NCI-H748 treated with DMSO at 0.1 percent for 48 hours (cell line): ENCODE results near the gene SH3GL1.
A peak's percentile ranks its signal among the peaks of the same experiment; 100 is the strongest.
"Not testable (repeated sequence)": the region's sequence is repeated elsewhere in the genome, so short reads cannot be mapped to it uniquely, and the experiment has no call there.

ENCODE experiments used
- DNase-seq: peaks from one replicate; lab custom pipeline; 2025; lab: John Stamatoyannopoulos, UW

SH3GL1 gene

DNA sequence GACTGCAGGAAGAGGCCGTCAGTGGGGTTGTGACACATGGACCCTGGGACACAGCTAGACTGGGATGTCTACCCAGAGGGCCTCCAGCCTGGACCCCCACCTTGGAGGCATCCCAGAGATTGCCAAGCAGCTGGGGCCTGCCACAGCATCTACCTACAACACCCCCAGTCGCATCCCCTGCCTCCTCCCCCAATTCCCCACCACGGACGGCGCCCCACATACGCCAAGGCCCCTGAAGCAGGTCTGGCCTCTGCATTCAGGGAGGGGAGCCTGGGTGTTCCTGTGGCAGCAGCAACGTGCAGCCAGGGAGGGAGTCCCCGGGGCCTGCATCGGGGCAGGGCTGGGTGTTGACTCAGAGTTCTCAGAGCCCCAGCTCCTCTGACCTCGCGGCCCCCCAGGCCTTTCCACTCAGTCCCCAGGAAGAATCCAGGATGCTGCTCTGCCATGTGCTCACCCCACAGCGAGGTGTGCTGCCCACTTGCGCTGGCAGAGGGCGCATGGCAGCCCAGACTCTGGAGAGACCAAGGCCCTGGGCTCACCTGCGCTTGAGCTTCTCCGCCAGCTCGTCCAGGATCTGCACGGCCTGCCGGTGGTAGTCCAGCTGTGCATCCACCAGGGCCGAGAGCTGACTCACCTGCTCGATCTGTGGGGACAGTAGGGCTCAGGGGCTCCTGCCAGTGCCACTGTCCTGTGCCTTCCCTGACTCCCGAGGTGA, 37.4 kb downstream of the SH3GL1 start:
- DNase-seq = no peak

DNA sequence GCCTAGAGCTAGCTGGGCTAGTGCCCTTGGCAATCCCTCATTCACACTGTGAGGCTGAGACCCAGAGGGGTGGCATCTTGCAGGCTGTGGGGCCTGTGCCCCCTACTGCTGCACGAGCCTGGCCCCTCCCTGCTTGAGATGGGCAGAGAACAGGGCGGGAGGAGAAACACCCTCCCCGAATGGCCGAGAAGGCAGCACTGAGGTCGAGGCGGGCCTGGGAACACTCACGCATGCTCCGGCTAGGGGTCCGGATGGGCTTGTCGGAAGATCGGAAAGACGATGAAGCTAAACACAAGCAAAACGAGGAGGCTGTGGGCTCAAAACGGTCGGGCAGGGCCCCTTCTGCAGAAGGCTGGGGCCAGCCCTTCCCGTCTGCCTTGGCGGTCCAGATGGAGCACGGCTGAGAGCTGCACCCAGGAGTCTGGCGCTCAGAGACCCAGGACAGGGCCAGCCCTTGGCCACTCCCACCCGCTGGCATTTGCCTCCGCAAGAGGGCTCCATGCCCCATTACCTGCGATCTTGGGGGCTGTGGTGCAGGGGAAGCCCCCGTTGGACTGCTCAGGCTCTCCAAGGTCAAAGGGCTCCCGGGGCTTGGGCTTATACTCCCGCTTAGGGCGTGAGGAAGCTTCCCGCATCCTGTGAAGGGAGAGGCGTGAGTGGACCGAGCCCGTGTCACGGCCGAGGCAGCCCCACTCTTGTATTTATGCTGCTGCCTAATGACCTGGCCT, 38.1 kb downstream of the SH3GL1 start:
- DNase-seq = no peak

DNA sequence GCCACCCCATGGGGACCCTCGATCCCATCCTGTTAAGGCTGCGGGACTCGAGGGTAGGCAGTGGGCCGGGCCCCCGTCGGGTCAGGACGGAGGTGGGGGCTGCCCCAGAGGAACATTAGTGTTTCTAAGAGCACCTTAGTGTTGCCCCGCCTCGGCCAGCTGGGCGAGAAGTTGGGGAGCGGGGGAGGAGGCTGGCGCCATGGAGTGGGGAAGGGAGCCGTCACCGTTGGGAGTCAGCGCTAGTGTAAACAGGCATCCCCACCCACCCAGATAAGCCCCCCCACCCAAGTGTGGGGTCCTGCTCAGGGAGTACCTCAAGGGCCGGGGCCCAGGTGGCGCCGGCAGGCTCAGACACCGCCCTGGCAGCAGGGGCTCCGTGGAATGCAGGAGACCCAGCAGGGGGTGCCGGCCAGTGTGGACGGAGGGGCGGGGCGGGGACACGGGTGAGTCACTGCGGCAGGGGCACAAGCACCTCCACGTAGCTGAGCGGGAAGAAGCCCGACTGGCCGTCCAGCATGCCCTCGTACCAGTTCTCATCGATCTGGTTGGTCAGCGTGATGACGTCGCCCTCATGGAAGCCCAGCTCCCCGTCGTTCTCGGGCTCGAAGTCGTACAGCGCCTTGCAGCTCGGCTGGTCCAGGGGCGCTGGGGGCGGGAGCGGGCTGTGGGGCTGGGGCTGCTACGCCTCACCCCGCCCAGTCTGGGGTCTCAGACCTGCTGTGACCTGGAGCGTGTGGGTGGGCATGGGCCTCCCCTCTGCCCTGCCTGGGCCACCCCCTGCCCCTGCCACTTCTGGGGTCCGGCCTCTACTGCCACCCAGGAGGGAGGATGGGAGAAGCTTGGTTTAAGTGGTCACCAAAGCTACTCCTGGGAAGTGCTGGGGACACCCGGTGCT, 38.9 kb downstream of the SH3GL1 start:
- DNase-seq = no peak

DNA sequence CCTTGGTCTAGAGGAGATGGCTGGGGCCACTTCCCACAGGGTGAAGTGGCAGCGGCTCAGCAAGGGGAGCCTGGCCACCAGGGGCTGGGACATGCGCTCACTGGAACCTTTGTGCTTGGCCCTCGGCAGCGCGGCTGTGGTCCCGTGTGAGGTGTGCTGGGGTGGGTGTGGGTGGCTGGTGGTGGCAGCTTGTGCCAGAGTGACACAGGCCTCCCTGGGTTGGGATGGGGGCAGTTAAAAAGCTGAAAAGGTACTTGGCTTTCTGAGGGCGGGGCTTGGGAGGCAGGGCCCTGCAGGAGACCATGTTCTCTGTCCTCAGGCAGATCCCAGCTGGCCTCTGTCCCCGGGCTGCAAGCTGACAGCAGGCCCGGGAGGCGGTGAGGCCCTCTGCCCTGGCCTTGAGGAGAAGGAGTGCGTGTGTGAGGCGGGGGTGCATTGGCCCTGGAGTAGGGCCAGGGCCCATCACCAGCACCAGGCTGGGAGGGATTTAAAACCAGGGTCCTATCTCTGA, 39.7 kb downstream of the SH3GL1 start:
- no peak for DNase-seq

DNA sequence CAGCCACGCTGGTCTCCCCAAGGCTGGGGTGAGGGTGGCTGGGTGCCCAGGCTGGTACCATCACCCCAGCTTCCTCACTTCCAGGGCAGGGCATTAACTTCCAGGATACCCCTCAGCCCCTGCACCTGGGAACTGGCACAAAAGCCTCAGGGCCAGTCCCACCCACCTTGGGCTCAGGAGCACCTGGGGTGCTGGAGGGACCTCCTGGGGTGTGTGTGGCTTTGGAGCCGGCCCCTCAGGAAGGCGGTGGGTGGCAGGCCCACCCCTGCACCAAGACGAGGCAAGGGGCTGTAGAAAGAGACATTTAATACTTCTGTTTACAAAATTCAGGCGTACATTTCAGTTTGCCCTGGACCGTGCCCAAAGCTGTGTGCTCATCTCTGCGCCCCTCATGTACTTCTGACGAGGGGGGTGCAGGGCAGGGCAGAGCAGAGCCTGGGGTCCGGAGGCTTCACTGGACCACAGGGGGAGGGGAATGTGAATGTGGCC, 40.2 kb downstream of the SH3GL1 start:
- no peak for DNase-seq

DNA sequence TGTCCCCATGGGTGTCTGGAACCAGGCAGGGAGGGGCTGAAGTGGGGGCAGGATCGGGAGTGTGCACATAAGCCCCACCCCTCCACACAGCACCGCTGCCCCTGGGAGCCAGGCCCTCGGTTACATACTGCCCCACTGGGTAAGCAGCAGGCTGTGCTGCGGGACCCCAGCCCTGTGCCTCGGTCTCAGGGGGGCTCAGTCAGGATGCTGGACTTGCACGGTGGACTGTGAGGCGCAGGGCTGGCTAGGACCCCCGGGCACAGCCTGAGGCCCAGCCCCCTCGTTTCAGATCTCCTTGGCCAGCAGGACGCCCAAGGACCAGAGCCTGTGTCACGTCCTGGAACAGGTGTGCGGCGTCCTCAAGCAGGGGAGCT, 40.7 kb downstream of the SH3GL1 start:
- DNase-seq = no peak

DNA sequence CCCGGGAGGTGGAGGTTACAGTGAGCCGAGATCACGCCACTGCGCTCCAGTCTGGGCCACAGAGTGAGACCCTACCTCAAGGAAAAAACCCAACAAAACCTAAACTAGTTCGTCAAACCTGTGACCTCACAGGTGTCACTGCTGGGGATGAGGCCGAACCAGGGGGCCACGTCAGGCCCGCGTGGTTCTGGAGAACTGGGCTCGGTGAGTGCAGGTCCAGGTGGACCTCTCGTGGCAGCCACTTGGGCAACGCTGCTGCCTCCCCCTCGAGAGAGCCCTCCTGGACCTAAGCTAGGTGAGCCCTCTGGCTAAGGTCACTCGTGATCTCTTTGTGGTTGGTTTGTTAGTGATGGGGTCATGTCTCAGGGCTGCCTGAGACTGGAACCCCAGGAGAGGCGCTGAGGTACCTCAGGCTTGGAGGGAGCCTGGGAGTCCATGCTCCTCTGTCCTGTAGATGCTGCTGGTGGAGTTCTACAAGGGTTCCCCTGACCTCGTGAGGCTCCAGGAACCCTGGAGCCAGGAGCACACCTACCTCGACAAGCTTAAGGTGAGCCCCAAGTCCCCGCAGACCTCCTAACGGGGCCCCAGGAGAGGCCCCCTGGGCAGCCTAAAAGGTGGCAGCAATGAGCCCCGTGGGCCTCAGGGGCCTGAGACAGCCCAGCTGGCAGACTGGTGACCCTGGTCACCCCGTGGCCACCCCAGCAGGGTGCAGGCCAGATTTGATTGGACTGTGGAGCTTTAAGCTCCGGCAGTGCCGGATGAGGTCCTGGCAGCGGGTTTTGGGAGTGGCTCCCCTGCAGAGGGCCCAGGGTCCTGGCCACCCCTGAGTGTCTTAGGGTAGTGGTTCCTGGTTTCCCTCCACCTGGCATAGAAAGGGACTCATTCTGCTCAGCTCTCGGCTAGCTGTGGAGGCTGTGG, 41.4 kb downstream of the SH3GL1 start:
- no peak for DNase-seq

DNA sequence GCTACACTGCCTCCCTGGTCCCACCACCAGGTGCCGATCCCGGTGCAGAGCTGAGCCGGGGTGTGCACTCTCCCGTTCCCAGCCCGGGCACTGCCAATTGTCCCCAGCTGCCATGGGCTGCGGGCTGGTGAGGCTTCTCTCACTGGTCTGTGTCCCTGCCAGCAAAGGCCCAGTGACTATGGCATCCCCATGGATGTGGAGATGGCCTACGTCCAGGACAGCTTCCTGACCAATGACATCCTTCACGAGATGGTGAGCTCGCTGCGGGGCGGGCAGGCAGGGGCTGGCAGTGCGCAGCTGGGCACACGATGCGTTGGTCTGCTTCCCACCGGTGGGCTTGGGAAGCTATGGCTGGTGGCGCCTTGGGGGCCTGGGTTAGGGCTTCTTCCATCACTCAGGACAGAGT, 42.4 kb downstream of the SH3GL1 start:
- DNase-seq = no peak

DNA sequence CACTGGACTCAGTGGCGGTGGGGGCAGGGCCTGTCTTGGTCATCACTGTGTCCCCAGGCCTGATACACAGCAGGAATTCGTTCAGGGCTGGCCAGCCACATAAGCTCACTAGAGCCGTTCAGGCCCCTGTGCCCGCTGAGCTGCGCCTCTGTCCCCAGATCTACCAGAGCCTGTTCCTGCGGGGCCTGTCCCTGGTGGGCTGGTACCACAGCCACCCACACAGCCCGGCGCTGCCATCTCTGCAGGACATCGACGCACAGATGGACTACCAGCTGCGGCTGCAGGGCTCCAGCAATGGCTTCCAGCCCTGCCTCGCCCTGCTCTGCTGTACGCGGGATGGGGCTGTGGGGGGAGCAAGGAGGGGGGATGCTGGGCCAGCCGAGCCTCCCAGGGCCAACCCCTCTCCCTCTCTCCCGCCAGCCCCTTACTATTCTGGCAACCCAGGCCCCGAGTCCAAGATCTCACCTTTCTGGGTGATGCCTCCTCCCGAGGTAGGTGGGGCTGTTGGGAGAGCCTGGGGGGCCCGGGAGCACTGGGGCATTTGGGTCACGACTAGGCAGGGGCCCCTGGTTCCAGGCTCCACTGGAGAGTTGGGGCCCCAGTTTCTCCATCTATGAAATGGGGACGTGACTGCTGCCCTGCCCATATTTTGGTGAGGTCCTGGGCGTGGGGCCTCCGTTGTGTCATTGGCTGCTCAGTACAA, 43.1 kb downstream of the SH3GL1 start:
- no peak for DNase-seq

DNA sequence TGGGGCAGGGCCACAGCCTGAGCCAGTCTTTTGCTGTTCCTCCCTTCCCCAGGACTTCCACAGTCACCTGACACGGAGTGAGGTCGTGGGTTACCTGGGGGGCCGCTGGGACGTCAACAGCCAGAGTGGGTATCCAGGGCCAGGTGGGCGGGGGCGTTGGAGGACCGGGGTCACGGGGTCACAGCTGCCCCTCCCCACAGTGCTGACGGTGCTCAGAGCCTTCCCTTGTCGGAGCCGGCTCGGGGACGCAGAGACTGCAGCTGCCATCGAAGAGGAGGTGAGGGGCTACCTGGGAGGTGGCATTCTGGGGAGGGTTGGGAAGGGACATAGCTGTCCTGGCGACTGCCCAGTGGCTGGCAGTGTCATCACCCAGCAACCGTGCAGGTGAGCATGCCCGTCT, 45.5 kb downstream of the SH3GL1 start:
- no peak for DNase-seq

DNA sequence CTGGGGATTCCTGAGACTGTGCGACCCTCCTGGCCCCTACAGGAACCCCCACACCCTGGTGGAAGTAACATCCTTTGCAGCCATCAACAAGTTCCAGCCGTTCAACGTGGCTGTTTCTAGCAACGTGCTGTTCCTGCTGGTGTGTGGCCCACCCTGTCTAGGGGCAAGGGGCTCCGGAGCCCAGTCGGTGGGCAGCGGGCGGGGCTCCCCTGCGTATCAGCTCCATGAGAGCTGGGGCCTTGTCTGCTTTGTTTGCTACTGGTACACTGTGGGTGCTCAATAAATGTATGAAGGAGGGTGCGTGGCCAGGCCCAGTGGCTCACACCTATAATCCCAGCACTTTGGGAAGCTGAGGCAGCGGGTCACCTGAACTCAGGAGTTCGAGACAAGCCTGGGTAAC, 46.1 kb downstream of the SH3GL1 start:
- no peak for DNase-seq

DNA sequence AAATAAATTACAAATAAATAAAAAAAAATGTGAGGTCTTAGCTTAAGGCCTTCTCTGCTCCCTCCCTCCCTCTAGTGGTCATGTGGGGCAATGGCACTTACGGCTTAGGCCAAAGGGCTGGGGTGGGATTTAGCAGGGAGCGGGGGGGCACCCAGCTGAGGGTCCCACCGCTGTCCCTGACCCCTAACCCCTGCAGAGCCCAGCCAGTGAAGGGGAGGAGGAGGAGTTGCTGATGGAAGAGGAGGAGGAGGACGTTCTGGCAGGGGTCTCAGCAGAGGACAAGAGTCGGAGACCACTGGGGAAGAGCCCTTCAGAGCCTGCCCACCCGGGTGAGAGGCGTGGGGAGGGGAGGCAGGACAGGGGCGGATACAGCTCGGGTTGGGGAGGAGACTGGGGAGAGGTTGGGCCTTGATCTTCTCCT, 47.6 kb downstream of the SH3GL1 start:
- peak; percentile 7 for DNase-seq

DNA sequence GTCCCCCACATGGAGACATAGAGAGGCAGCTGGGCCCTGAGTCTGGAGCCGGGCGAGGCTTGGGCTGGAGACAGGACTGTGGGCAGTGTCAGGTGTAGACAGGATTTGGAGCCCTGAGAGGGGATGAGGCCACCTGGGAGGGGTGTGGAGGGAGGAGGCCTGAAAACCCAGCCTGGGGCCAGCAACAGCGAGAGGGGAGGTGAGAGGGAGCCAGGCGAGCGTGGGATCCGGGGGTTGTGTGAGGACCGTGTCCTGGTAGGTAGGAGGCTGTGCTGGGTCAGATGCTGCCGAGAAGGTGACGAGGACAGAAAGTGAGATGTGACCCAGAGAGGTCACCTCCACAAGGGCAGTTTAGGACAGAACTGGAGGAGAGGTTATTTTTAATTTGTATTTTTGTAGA, 49.6 kb downstream of the SH3GL1 start:
- no peak for DNase-seq

DNA sequence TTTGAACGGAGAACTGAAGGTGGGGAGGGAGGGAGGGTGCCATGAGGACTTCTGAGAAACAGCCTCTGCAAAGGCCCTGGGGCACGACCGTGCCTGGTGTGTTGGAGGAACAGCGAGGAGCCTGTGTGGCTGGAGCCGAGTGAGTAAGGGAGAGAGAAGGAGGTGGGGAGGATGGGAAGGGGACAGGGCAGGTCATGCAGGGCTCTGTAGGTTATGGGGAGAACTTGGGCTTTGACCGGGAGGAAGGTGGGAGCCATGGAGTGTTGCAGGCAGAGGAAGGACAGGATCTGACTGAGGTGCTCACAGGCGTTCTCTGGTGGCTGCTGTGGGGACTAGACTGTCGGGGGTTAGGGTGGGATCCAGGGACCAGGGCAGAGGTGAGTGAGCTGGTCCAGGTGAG, 50.2 kb downstream of the SH3GL1 start:
- DNase-seq = no peak

DNA sequence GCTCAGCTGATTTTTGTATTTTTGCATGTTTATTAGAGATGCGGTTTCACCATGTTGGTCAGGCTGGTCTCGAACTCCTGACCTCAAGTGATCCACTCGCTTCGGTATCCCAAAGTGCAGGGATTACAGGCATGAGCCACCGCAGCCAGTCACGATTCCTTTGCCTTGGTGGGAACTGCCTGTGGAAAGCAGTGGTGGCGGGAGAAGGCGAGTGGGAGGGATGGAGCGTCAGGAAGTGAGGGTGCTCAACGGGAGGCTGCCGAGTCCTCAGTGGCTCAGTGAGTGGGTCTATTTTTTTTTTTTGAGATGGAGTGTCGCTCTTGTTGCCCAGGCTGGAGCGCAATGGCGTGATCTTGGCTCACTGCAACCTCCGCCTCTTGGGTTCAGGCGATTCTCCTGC, 51.1 kb downstream of the SH3GL1 start:
- not testable (repeated sequence) for DNase-seq

DNA sequence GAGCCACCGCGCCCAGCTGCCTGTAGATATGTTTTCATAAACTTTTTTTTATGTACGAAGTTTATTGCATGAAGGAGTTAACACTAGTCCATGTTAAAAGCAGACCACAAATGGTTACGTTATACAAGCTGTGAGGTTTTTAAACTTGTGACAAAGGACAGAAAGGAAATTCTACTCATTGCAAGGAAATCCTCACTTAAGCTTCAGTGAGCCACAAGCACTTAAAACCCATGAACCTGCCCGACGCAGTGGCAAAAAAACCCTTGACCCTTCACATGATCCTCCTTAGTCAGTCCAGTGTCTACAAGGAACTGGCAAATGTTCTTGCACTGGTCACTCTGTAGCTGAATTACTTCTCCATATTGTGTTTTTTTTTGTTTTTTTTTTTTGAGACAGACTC, 52.8 kb downstream of the SH3GL1 start:
- DNase-seq = no peak

DNA sequence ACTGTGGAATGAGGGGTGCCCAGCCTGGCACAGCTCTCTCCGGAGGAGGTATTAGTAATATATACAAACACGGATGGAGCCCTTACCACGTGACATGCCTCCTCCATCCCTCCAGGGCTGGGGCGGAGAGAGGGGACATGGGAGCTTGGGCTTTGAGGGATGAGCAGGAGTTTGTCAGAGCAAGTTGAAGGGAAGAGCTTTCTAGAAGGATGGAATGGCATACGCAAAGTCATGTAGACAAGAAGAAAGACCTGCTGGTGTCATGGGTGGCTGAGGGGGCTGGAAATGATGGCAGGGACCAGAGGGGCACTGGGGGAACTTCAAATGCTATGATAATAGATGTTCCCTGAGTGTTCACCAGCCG, 54.3 kb downstream of the SH3GL1 start:
- DNase-seq = no peak

DNA sequence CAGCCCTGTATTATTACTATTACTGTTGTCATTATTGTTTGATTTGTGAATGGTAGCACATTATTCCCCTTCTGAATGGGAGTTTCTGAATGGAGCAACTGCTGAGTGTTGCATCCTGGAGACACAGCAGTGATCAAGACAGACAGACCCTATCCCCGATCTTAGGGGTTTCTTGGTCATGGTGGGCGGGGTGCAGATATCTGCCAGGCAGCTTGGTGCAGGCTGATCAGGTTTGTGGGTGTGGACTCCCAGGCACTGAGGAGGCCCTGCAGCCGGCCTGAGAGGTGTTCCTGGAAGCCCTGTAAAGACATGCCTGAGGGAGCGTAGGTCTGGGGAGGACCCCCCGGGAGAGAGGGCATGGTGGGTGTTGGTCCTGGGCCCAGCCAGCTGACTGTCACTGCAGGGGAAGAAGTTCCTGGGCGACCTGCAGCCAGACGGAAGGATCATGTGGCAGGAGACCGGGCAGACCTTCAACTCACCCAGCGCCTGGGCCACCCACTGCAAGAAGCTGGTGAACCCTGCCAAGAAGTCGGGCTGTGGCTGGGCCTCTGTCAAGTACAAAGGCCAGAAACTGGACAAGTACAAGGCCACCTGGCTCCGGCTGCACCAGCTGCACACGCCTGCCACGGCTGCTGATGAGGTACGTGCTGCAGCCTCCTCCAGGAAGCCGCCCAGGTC, 54.9 kb downstream of the SH3GL1 start:
- DNase-seq = no peak

DNA sequence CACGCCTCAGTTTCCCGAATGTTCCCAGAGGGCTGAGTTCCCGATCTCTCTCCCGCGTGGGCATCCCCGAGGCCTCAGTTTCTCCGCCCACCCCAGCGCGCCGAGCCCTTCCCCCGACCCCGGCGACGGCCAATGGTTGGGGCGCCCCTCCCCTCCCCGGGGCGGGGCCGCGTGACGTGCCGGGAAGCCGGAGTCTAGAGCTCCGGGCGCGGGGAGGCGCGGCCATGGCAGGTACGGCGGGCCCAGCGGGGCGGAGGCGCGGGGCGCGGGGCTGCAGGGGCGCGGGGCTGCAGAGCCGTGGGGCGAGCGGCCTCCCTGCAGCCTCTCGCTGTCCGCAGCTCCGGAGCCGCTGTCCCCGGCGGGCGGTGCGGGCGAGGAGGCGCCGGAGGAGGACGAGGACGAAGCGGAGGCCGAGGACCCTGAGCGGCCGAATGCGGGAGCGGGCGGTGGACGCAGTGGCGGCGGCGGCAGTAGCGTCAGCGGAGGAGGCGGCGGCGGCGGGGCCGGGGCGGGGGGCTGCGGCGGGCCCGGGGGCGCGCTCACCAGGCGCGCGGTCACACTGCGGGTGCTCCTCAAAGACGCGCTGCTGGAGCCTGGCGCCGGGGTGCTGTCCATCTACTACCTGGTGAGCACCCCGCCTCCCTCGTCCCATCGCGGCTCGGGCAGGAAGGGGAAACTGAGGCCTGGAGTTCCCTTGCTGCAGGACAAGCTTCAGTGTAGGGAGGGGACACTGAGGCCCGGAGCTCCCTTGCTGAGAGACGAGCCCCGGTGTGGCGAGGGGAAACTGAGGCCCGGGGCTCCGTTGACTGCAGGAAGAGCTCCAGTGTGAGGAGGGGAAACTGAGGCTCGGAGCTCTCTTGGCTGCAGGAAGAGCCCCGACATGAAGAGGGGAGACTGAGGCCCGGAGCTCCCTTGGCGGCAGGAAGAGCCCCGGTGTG, 56.7 kb downstream of the SH3GL1 start, which contains the start of gene MPND:
TSS of gene MPND (plus strand) at position 193 of the 938 bp plus-strand sequence. CDS start at position 225, 32 bp downstream.
- peak; percentile 40 for DNase-seq
